Keratinocyte (primary cell): ENCODE data around the gene BCAM. TPM values are rescaled to one million over a fixed set of nuclear protein-coding genes. Genes with fewer than 3 reads are reported as not detected.

Experiments used
- DNase-seq: peaks from one replicate; pipeline ENCODE4 v3.0.0-alpha.2; 2011; ENCODE audit warnings: low read depth, missing footprints, low spot score
- FAIRE-seq: peaks from 2 replicates; lab custom pipeline; 2011; peaks lifted over from hg19 to GRCh38; lab: Jason Lieb, UNC
- H2AFZ ChIP-seq: 2 replicates; pipeline ENCODE4 v1.6.0; 2012; ENCODE audit warnings: low read length, control low read depth, inconsistent platforms; ENCODE audit not compliant: control insufficient read depth
- H3K27ac ChIP-seq: 2 replicates; pipeline ENCODE4 v1.5.1; 2011; ENCODE audit warnings: low read length; ENCODE audit not compliant: control insufficient read depth, insufficient read depth
- H3K27me3 ChIP-seq: 3 replicates; pipeline ENCODE4 v1.6.0; 2011; ENCODE audit warnings: low read length; ENCODE audit not compliant: control insufficient read depth, insufficient read depth; ENCODE audit errors: extremely low read depth
- H3K36me3 ChIP-seq, 2 experiments: 2 replicates in 1 of 2; 3 replicates in 1 of 2; pipeline ENCODE4 v1.5.1; 2011; ENCODE audit warnings: low read length in 2 of 2, mild to moderate bottlenecking in 1 of 2; ENCODE audit not compliant: control insufficient read depth in 2 of 2, insufficient read depth in 2 of 2; ENCODE audit errors: extremely low read depth in 1 of 2
- H3K4me1 ChIP-seq: 3 replicates; pipeline ENCODE4 v1.5.1; 2011; ENCODE audit warnings: low read length; ENCODE audit not compliant: control insufficient read depth, insufficient read depth; ENCODE audit errors: extremely low read depth
- H3K4me2 ChIP-seq: 3 replicates; pipeline ENCODE4 v1.6.0; 2011; ENCODE audit warnings: low read depth, low read length; ENCODE audit not compliant: control insufficient read depth, insufficient read depth; ENCODE audit errors: extremely low read depth
- H3K4me3 ChIP-seq, 3 experiments: fragments of 200-600 bp in 1 of 3; sonication (generic) in 1 of 3; 2 replicates in 2 of 3; 3 replicates in 1 of 3; pipeline ENCODE4 v1.5.1; 2011 to 2016; ENCODE audit warnings: low read length in 3 of 3, mild to moderate bottlenecking in 3 of 3, control low read depth in 2 of 3, inconsistent platforms in 1 of 3, low read depth in 1 of 3, mixed read lengths in 1 of 3, mixed run types in 1 of 3, moderate library complexity in 1 of 3; ENCODE audit not compliant: control insufficient read depth in 2 of 3, insufficient read depth in 2 of 3; ENCODE audit errors: extremely low read depth in 1 of 3
- H3K79me2 ChIP-seq: 2 replicates; pipeline ENCODE4 v1.6.0; 2012; ENCODE audit warnings: low read length; ENCODE audit not compliant: control insufficient read depth, insufficient read depth
- H3K9ac ChIP-seq: 3 replicates; pipeline ENCODE4 v1.6.0; 2011; ENCODE audit warnings: low read length; ENCODE audit not compliant: control insufficient read depth, insufficient read depth; ENCODE audit errors: extremely low read depth
- H3K9me1 ChIP-seq: 3 replicates; pipeline ENCODE4 v1.6.0; 2011; ENCODE audit warnings: low read length; ENCODE audit not compliant: control insufficient read depth, insufficient read depth; ENCODE audit errors: extremely low read depth
- H3K9me3 ChIP-seq: 2 replicates; pipeline ENCODE4 v1.5.1; 2012; ENCODE audit warnings: low read depth, low read length; ENCODE audit not compliant: control insufficient read depth
- H4K20me1 ChIP-seq: 3 replicates; pipeline ENCODE4 v1.6.0; 2011; ENCODE audit warnings: low read length; ENCODE audit not compliant: control insufficient read depth, insufficient read depth; ENCODE audit errors: extremely low read depth
- CTCF ChIP-seq, 3 experiments: IDR thresholded peaks in 1 of 3; conservative IDR thresholded peaks in 1 of 3; optimal IDR thresholded peaks in 1 of 3; 2 replicates in 2 of 3; 3 replicates in 1 of 3; pipeline versions ENCODE3 to v1.5.1; 2011; ENCODE audit warnings: low read length in 3 of 3, mild to moderate bottlenecking in 3 of 3, moderate library complexity in 2 of 3, control low read depth in 1 of 3, inconsistent platforms in 1 of 3; ENCODE audit not compliant: insufficient read depth in 2 of 3; ENCODE audit errors: extremely low read depth in 1 of 3
- EZH2 ChIP-seq: IDR thresholded peaks from one replicate; pipeline ENCODE4 v1.6.1; 2012; ENCODE audit warnings: inconsistent platforms, mild to moderate bottlenecking, low read length, moderate library complexity
- dilution Hi-C: fragments of 300-500 bp; cut with MboI; formaldehyde crosslinking; loops from one replicate; pipeline ENCODE4 v1.7.0; 2020; ENCODE audit warnings: low sequenced_read_pairs; ENCODE audit not compliant: extremely low pct_ligation_motif_present
- polyA plus RNA-seq, 5 experiments: library from polyadenylated mRNA; depleted of rRNA in 3 of 5; stranded (reverse) in 3 of 5; stranded (forward) in 1 of 5; unstranded in 1 of 5; fragments of >200 nt; gene quantifications; 1 replicate in 1 of 5; 2 replicates in 3 of 5; 3 replicates in 1 of 5; pipeline versions ENCODE4 v1.2.1 to v1.2.3, GENCODE V29; 2011 to 2012; ENCODE audit warnings: missing spikeins in 2 of 5, low read depth in 1 of 5, low replicate concordance in 1 of 5

Gene BCAM
- polyA plus RNA-seq, 1 donor (not counting 4 experiments of a cell fraction or from before 2014, with no cell fraction given), result 13.6 TPM

GRCh38 chr19:44816301-44816700, 7.4 kb downstream of the BCAM start:
- peaks cover 4% of the 10 kb centered on the region for H4K20me1 ChIP-seq
- no peak overlapping the region for H3K9ac ChIP-seq
- H3K27ac ChIP-seq, result no peak overlapping the region
- no peaks in the 10 kb centered on the region for H3K4me1 ChIP-seq
- H3K4me3 ChIP-seq, result no peak overlapping the region
- TF ChIP-seq CTCF (optimal IDR thresholded peaks at IDR 0.05 in 1 of 3, IDR thresholded peaks at IDR 0.05 in 1 of 3, conservative IDR thresholded peaks at IDR 0.05 in 1 of 3; ENCODE audit: extremely low read depth in 1 of 3, insufficient read depth in 2 of 3, low read length in 3 of 3) (no peak), EZH2 (no peak)
- no peak overlapping the region for H3K4me2 ChIP-seq
- H3K79me2 ChIP-seq, result no peaks in the 10 kb centered on the region
- no peak for FAIRE-seq
- H3K9me1 ChIP-seq, result no peaks in the 10 kb centered on the region
- H3K36me3 ChIP-seq, result peaks cover 26% of the 10 kb centered on the region in 2 experiments
- H3K9me3 ChIP-seq, result no peaks in the 10 kb centered on the region
- no peaks in the 10 kb centered on the region for H3K27me3 ChIP-seq
- H2AFZ ChIP-seq, result no peak overlapping the region
- no peak for DNase-seq
- dilution Hi-C loops, result no loop called here

- H3K4me1 ChIP-seq, result no peaks in the 10 kb centered on the region
- DNase-seq (no peak), FAIRE-seq (no peak)
- H3K4me3 ChIP-seq, result no peak overlapping the region
- H3K9me3 ChIP-seq, result no peaks in the 10 kb centered on the region
- H3K9ac ChIP-seq, result no peak overlapping the region
- H3K27ac ChIP-seq, result no peak overlapping the region
- no peaks in the 10 kb centered on the region for H3K9me1 ChIP-seq
- no peak overlapping the region for H3K4me2 ChIP-seq
- H3K27me3 ChIP-seq, result no peaks in the 10 kb centered on the region
- no peaks in the 10 kb centered on the region for H3K79me2 ChIP-seq
- dilution Hi-C loops, result no loop called here
- no peak overlapping the region for H2AFZ ChIP-seq
- peaks cover 4% of the 10 kb centered on the region for H4K20me1 ChIP-seq
- peaks cover 20 to 26% of the 10 kb centered on the region in 2 experiments for H3K36me3 ChIP-seq
- TF ChIP-seq EZH2 (no peak), CTCF (optimal IDR thresholded peaks at IDR 0.05 in 1 of 3, IDR thresholded peaks at IDR 0.05 in 1 of 3, conservative IDR thresholded peaks at IDR 0.05 in 1 of 3; ENCODE audit: extremely low read depth in 1 of 3, insufficient read depth in 2 of 3, low read length in 3 of 3) (no peak)
These were observed 9.0 kb downstream of the BCAM start for GRCh38 chr19:44817725-44818465.
